Testis (tissue), 3 donors: ENCODE results near the gene GSX2. TPM values are rescaled to one million over a fixed set of nuclear protein-coding genes. Genes with fewer than 3 reads are reported as not detected.

Experiments used
- DNase-seq: peaks from one replicate; pipeline ENCODE4 v3.0.0-alpha.2; 2019
- H3K27ac ChIP-seq, 2 donors: fragments of 200-600 bp; sonication (generic); one replicate each; pipeline ENCODE4 v1.5.1; 2019
- H3K27me3 ChIP-seq: fragments of 200-600 bp; sonication (generic); one replicate; pipeline ENCODE4 v1.5.1; 2019
- H3K36me3 ChIP-seq: fragments of 200-600 bp; sonication (generic); one replicate; pipeline ENCODE4 v1.5.1; 2017; ENCODE audit warnings: low read depth; ENCODE audit errors: missing control alignments
- H3K4me1 ChIP-seq: fragments of 200-600 bp; sonication (generic); one replicate; pipeline ENCODE4 v1.5.1; 2019
- H3K4me3 ChIP-seq, 2 donors: fragments of 200-600 bp; sonication (generic); one replicate each; pipeline ENCODE4 v1.5.1; 2017 to 2019
- H3K9me3 ChIP-seq: fragments of 200-600 bp; sonication (generic); one replicate; pipeline ENCODE4 v1.5.1; 2017
- POLR2A ChIP-seq: fragments of 450-650 bp; IDR thresholded peaks from one replicate; pipeline ENCODE4 v1.6.1; 2017; ENCODE audit warnings: antibody characterized with exemption, mild to moderate bottlenecking, moderate library complexity
- WGBS, 2 donors: methylation state at CpG; one replicate each; pipeline ENCODE4 v1.1.5; 2018; 5-methylcytosine and 5-hydroxymethylcytosine counted together
- intact Hi-C: fragments of 100-400 bp; cut with DNase I; formaldehyde crosslinking; loops from one replicate; pipeline ENCODE4 v1.15.1; 2023; ENCODE audit warnings: low total_unique reads
- polyA plus RNA-seq: library from polyadenylated mRNA; stranded (reverse); fragments of 350-450 nt; fragmentation: Illumina TruSeq; extraction: RNeasy Lipid Tissue Mini Kit (QIAGEN cat#74804); gene quantifications from one replicate; pipeline ENCODE4 v1.2.3, GENCODE V29; 2014; ENCODE audit warnings: low read depth, low replicate concordance; ENCODE audit not compliant: insufficient read depth
- total RNA-seq, 2 donors: library from RNA; depleted of rRNA; stranded (reverse); fragments of >200 nt; gene quantifications; one replicate each; pipeline ENCODE4 v1.2.3, GENCODE V29; 2016
- TF ChIP-seq, protein P1 (sequence below), 3 experiments: fragments of 450-650 bp in 2 of 3; fragments of 200-600 bp in 1 of 3; sonication (generic) in 1 of 3; IDR thresholded peaks; one replicate each; pipeline ENCODE4 v1.5.1; 2016 to 2019; ENCODE audit warnings: antibody characterized with exemption in 3 of 3, mild to moderate bottlenecking in 2 of 3, moderate library complexity in 1 of 3

GSX2 gene
- total and polyA plus RNA-seq, 3 donors from 2014 or later: 1.1 to 2.0 (median 1.8) TPM

DNA sequence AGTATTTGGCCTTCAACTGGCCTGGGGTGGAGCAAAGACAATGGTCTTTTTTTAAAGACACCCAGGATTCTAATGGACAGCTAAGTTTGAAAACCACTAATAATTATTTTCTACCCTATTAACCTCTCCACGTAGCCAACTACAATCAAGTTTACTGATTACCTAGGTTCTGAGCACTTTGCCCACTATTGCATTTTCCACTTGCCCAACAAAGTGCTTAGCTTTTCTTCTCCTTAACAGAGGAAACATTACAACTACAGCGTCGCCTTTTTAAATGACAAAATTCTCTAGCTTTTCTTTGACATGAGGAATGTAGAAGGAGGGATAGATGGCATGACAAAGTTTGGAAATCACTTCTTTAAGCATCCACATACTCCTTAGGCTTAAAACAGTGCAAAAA is 37.6 kb upstream of the GSX2 start:
- no peaks in the 10 kb centered on the region for H3K27me3 ChIP-seq
- H3K4me3 ChIP-seq: peak overlapping the region; percentile 80 to 98
- H3K36me3 ChIP-seq: no peaks in the 10 kb centered on the region
- TF ChIP-seq, protein P1, sequence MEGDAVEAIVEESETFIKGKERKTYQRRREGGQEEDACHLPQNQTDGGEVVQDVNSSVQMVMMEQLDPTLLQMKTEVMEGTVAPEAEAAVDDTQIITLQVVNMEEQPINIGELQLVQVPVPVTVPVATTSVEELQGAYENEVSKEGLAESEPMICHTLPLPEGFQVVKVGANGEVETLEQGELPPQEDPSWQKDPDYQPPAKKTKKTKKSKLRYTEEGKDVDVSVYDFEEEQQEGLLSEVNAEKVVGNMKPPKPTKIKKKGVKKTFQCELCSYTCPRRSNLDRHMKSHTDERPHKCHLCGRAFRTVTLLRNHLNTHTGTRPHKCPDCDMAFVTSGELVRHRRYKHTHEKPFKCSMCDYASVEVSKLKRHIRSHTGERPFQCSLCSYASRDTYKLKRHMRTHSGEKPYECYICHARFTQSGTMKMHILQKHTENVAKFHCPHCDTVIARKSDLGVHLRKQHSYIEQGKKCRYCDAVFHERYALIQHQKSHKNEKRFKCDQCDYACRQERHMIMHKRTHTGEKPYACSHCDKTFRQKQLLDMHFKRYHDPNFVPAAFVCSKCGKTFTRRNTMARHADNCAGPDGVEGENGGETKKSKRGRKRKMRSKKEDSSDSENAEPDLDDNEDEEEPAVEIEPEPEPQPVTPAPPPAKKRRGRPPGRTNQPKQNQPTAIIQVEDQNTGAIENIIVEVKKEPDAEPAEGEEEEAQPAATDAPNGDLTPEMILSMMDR (IDR thresholded peaks at IDR 0.05): no peak
- TF ChIP-seq POLR2A: no peak
- H3K27ac ChIP-seq: peak overlapping the region; percentile 96 to 100
- DNase-seq: no peak
- 34 to 37% methylated on average over 3 of the region's 3 CpGs for WGBS, 2 donors
- H3K4me1 ChIP-seq: peaks cover 42% of the 10 kb centered on the region
- no peaks in the 10 kb centered on the region for H3K9me3 ChIP-seq
- intact Hi-C loops: no loop called here

DNA sequence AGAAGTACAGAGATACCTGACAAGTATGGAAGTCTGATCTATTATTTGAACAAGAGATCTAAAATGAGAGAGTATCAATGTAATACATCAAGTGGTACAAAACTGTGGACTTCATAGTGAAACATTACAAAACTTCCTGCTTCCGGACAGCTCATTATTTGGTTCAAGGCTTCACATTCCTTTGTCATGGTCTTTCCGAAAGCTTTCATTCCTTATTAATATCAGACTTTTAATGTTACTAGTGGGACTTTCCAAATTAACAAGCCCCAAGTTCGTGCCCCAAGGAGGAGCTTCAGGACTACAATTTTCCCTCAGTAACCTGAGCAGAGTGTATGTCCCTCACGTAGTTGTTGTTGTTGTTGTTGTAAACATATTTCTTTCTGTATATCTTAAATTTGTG is 36.7 kb upstream of the GSX2 start:
- no peaks in the 10 kb centered on the region for H3K9me3 ChIP-seq
- H3K4me1 ChIP-seq: peaks cover 45% of the 10 kb centered on the region
- H3K27me3 ChIP-seq: no peaks in the 10 kb centered on the region
- no peak for TF ChIP-seq POLR2A
- TF ChIP-seq, protein P1 (IDR thresholded peaks at IDR 0.05): no peak
- peak overlapping the region; percentile 80 to 98 for H3K4me3 ChIP-seq
- intact Hi-C loops: no loop called here
- DNase-seq: no peak
- no peaks in the 10 kb centered on the region for H3K36me3 ChIP-seq
- 0 to 1% methylated on average over 4 of the region's 4 CpGs for WGBS, 2 donors
- peak overlapping the region; percentile 96 to 100 for H3K27ac ChIP-seq

DNA sequence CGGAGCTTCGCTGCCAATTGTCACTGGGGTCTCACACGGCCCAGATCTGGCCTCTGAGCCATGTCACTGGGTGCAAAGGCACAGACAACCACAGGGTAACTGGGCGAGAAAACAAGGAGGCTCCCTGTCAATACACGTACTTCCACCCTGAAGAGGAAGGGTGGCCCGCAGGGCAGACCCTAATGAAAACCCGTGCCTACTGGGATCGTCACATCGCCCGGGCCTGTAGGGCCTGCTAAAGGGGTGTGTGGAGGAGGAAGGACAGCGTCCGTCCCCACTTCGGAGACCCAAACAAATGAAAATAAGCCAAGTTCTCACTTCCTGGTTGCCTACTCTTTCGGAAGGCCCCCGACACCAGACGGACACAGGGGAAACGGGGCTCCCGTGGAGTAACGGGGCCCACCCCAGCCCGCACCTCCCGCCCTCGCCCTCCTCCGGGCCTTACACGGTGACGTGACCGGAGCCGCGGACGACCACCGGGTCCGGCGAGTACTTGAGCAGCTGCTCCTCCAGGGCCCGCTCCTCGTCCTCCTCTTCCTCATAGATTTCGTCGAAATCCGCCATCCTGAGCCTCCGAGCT is 36.1 kb upstream of the GSX2 start:
- 0 to 1% methylated on average over 12 to 21 of the region's 38 CpGs for WGBS, 2 donors
- intact Hi-C loops: no loop called here

DNA sequence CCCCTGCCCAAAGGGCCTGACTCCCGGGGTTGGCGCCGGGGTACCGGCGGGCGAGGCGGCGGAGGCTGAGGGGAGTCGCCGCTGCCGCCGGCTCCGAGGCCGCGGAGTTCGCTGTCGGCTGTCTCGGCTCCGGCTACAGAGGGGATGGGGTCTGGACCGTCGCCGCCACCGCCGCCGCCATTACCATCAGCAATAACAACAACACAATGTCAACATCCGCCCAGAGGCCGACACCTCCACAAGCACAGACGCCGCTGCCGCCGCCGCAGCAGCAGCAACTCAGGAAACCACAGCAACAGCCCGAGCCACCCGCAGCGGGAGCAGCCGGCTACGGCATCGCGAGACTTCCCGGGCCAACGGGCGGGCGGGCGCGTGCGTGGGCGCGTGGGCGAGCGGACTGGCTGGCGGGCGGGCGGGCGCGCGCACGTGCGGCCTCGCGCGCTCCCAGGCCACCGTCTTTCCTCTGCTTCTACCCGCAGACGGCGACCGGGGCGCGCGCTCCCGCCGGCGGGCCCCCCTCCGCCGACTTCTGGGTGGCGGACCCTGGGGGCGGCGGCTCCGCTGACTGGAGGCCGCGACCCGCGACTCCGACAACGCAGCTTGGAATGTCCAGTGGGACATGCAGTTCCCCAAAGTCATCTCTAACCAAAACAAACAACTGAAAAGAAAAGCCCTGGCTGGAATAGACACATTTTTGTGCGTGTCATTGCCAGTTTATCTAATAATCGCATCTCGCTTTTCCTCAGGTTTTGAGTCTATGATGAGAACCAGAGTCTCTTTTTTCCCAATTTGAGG is 35.4 kb upstream of the GSX2 start, which contains the start of gene CHIC2:
Gene CHIC2, minus strand, starts transcription at position 289 of the 795 bp plus-strand sequence. CDS start 305 bp downstream, outside the sequence.
- Histone ChIP-seq H3K36me3 (no peaks in the 10 kb centered on the region), H3K9me3 (no peaks in the 10 kb centered on the region), H3K27ac (peak within 1 kb of the TSS; percentile 96 to 100), H3K4me1 (peaks cover 45% of the 10 kb centered on the region), H3K4me3 (peak within 1 kb of the TSS; percentile 80 to 98), H3K27me3 (no peaks in the 10 kb centered on the region)
- 0 to 1% methylated on average over 6 to 76 of the region's 87 CpGs for WGBS, 2 donors
- peak; percentile 73 for TF ChIP-seq POLR2A
- TF ChIP-seq, protein P1 (IDR thresholded peaks at IDR 0.05): peak in 2 of 3 experiments; percentile 10 to 12
- intact Hi-C loops: no loop called here
- peak; percentile 97 for DNase-seq

More for the DNA sequence above, 36.1 kb upstream of the GSX2 start:
- peaks cover 45% of the 10 kb centered on the region for H3K4me1 ChIP-seq
- TF ChIP-seq, protein P1 (IDR thresholded peaks at IDR 0.05): no peak
- no peak for TF ChIP-seq POLR2A
- no peaks in the 10 kb centered on the region for H3K36me3 ChIP-seq
- peak overlapping the region; percentile 80 to 98 for H3K4me3 ChIP-seq
- H3K27ac ChIP-seq: peak overlapping the region; percentile 96 to 100
- no peaks in the 10 kb centered on the region for H3K27me3 ChIP-seq
- DNase-seq: peak; percentile 49
- no peaks in the 10 kb centered on the region for H3K9me3 ChIP-seq
